DMS153 (cell line): Measurements from ENCODE around the gene GPRIN3.
"Not testable (repeated sequence)": the region's sequence is repeated elsewhere in the genome, so short reads cannot be mapped to it uniquely, and the experiment has no call there.

Experiments
- DNase-seq: peaks from one replicate; lab custom pipeline; 2025; lab: John Stamatoyannopoulos, UW

The GPRIN3 gene

GRCh38 chr4:89254847-89255246 lies 52.8 kb downstream of the GPRIN3 start:
- no peak for DNase-seq

GRCh38 chr4:89254347-89254746 lies 53.3 kb downstream of the GPRIN3 start:
- DNase-seq = not testable (repeated sequence)

- DNase-seq = no peak
Measured at GRCh38 chr4:89253935-89254334, 53.7 kb downstream of the GPRIN3 start.

GRCh38 chr4:89253311-89253710 lies 54.3 kb downstream of the GPRIN3 start:
- DNase-seq = no peak

- no peak for DNase-seq
Measured at GRCh38 chr4:89251396-89251795, 56.2 kb downstream of the GPRIN3 start.

GRCh38 chr4:89249716-89250361 lies 57.8 kb downstream of the GPRIN3 start:
- no peak for DNase-seq

GRCh38 chr4:89249313-89249712 lies 58.3 kb downstream of the GPRIN3 start:
- peak; percentile 25 for DNase-seq

- DNase-seq = peak; percentile 69
Measured at GRCh38 chr4:89248879-89249281, 58.7 kb downstream of the GPRIN3 start.

- no peak for DNase-seq
Measured at GRCh38 chr4:89247951-89248350, 59.6 kb downstream of the GPRIN3 start.

- peak; percentile 80 for DNase-seq
Measured at GRCh38 chr4:89245459-89245858, 62.1 kb downstream of the GPRIN3 start.

- DNase-seq = no peak
Measured at GRCh38 chr4:89243733-89244252, 63.8 kb downstream of the GPRIN3 start.

- DNase-seq = peak; percentile 85
Measured at GRCh38 chr4:89242864-89243732, 64.5 kb downstream of the GPRIN3 start.

- DNase-seq = no peak
Measured at GRCh38 chr4:89242216-89242615, 65.4 kb downstream of the GPRIN3 start.

- DNase-seq = no peak
Measured at GRCh38 chr4:89230271-89230670, 77.3 kb downstream of the GPRIN3 start.

GRCh38 chr4:89226665-89227574 lies 80.7 kb downstream of the GPRIN3 start:
- peak; percentile 67 for DNase-seq

GRCh38 chr4:89222170-89222569 lies 85.4 kb downstream of the GPRIN3 start:
- no peak for DNase-seq

- DNase-seq = no peak
Measured at GRCh38 chr4:89221167-89221867, 86.3 kb downstream of the GPRIN3 start.

- DNase-seq = no peak
Measured at GRCh38 chr4:89218587-89218986, 89.0 kb downstream of the GPRIN3 start.

GRCh38 chr4:89217604-89218003 lies 90.0 kb downstream of the GPRIN3 start:
- DNase-seq = no peak

- no peak for DNase-seq
Measured at GRCh38 chr4:89216866-89217265, 90.7 kb downstream of the GPRIN3 start.

- DNase-seq = no peak
Measured at GRCh38 chr4:89216422-89216821, 91.2 kb downstream of the GPRIN3 start.
